NCI-H1436 (cell line): ENCODE measurements around the gene GPR148.
"Not testable (repeated sequence)": the region's sequence is repeated elsewhere in the genome, so short reads cannot be mapped to it uniquely, and the experiment has no call there.

Experiments used
- DNase-seq: peaks from one replicate; lab custom pipeline; 2025; lab: John Stamatoyannopoulos, UW

GPR148 gene

GRCh38 chr2:130728549-130729316 is at the start of gene GPR148:
TSS of gene GPR148 (plus strand) at chr2:130729070. CDS start at chr2:130729152, 82 bp downstream.
- DNase-seq, result no peak

- DNase-seq, result not testable (repeated sequence)
Observed at GRCh38 chr2:130692041-130692770, 36.7 kb upstream of the GPR148 start.

GRCh38 chr2:130693474-130693873 is 35.4 kb upstream of the GPR148 start:
- DNase-seq, result not testable (repeated sequence)

GRCh38 chr2:130703250-130703649 is 25.6 kb upstream of the GPR148 start:
- DNase-seq, result not testable (repeated sequence)

GRCh38 chr2:130714795-130715194 is 14.1 kb upstream of the GPR148 start:
- not testable (repeated sequence) for DNase-seq

GRCh38 chr2:130720036-130720435 is 8.8 kb upstream of the GPR148 start:
- no peak for DNase-seq

- no peak for DNase-seq
Observed at GRCh38 chr2:130720528-130720927, 8.3 kb upstream of the GPR148 start.

GRCh38 chr2:130724455-130724854 is 4.4 kb upstream of the GPR148 start:
- no peak for DNase-seq

GRCh38 chr2:130726614-130727180 is 2.2 kb upstream of the GPR148 start:
- DNase-seq, result peak; percentile 15

- peak; percentile 93 for DNase-seq
Observed at GRCh38 chr2:130727286-130727924, 1.5 kb upstream of the GPR148 start.

- DNase-seq, result no peak
Observed at GRCh38 chr2:130728007-130728454, 839 bp upstream of the GPR148 start.

GRCh38 chr2:130729322-130730299 is 741 bp downstream of the GPR148 start:
- no peak for DNase-seq

- DNase-seq, result not testable (repeated sequence)
Observed at GRCh38 chr2:130732257-130732656, 3.4 kb downstream of the GPR148 start.

- DNase-seq, result no peak
Observed at GRCh38 chr2:130735200-130735599, 6.3 kb downstream of the GPR148 start.

- DNase-seq, result no peak
Observed at GRCh38 chr2:130736487-130736886, 7.6 kb downstream of the GPR148 start.

GRCh38 chr2:130737592-130737991 is 8.7 kb downstream of the GPR148 start:
- DNase-seq, result no peak

- no peak for DNase-seq
Observed at GRCh38 chr2:130740671-130741070, 11.8 kb downstream of the GPR148 start.

GRCh38 chr2:130743278-130743677 is 14.4 kb downstream of the GPR148 start:
- no peak for DNase-seq

GRCh38 chr2:130744287-130745117 is 15.6 kb downstream of the GPR148 start:
- no peak for DNase-seq

GRCh38 chr2:130749078-130749477 is 20.2 kb downstream of the GPR148 start:
- DNase-seq, result no peak
